Stimulated activated CD4-positive, alpha-beta T cell treated with anti-CD3 and anti-CD28 coated beads, TNF-alpha, amount 100 ng/mL, for 24 hours (primary cell): ENCODE results near the gene SPPL3.
A peak's percentile ranks its signal among the peaks of the same experiment; 100 is the strongest.
"Not testable (repeated sequence)": the region's sequence is repeated elsewhere in the genome, so short reads cannot be mapped to it uniquely, and the experiment has no call there.

Experiments used
- DNase-seq, 3 experiments: peaks; one replicate each; pipeline ENCODE4 v3.0.0-alpha.2; 2020; ENCODE audit warnings: low read depth in 3 of 3

Gene SPPL3

GRCh38 chr12:120820884-120821510 is 83.2 kb downstream of the SPPL3 start:
- peak; percentile 28 to 66 (median 31) for DNase-seq

GRCh38 chr12:120818416-120818815 is 85.7 kb downstream of the SPPL3 start:
- no peak for DNase-seq

GRCh38 chr12:120817559-120818330 is 86.4 kb downstream of the SPPL3 start:
- no peak for DNase-seq

GRCh38 chr12:120816363-120816762 is 87.8 kb downstream of the SPPL3 start:
- DNase-seq, result no peak

- no peak for DNase-seq
Measured at GRCh38 chr12:120814903-120815429, 89.2 kb downstream of the SPPL3 start.

GRCh38 chr12:120814203-120814902 is 89.8 kb downstream of the SPPL3 start:
- no peak for DNase-seq

GRCh38 chr12:120813588-120814153 is 90.5 kb downstream of the SPPL3 start:
- DNase-seq, result no peak

- DNase-seq, result no peak
Measured at GRCh38 chr12:120810021-120810420, 94.1 kb downstream of the SPPL3 start.

- DNase-seq, result no peak
Measured at GRCh38 chr12:120804428-120804827, 99.7 kb downstream of the SPPL3 start.

- no peak for DNase-seq
Measured at GRCh38 chr12:120801146-120801545, 103.0 kb downstream of the SPPL3 start.

GRCh38 chr12:120800665-120801064 is 103.5 kb downstream of the SPPL3 start:
- no peak for DNase-seq

GRCh38 chr12:120799243-120800045 is 104.7 kb downstream of the SPPL3 start:
- no peak for DNase-seq

GRCh38 chr12:120798696-120799095 is 105.5 kb downstream of the SPPL3 start:
- DNase-seq, result no peak

- no peak for DNase-seq
Measured at GRCh38 chr12:120797677-120798642, 106.2 kb downstream of the SPPL3 start.

GRCh38 chr12:120795441-120796178 is 108.5 kb downstream of the SPPL3 start:
- no peak for DNase-seq

- no peak for DNase-seq
Measured at GRCh38 chr12:120793357-120793756, 110.8 kb downstream of the SPPL3 start.

GRCh38 chr12:120792456-120792855 is 111.7 kb downstream of the SPPL3 start:
- not testable (repeated sequence) for DNase-seq

GRCh38 chr12:120791669-120792176 is 112.4 kb downstream of the SPPL3 start:
- DNase-seq, result no peak

- no peak for DNase-seq
Measured at GRCh38 chr12:120790114-120790513, 114.0 kb downstream of the SPPL3 start.
